HepG2 (cell line): ENCODE results near the gene CSNK2A1. TPM values are rescaled to one million over a fixed set of nuclear protein-coding genes. Genes with fewer than 3 reads are reported as not detected.

ENCODE experiments used
- ARNT2 ChIP-seq: sonication (generic); formaldehyde crosslinking; IDR thresholded peaks from 2 replicates; pipeline ENCODE4 v1.8.0; 2022; ENCODE audit warnings: mild to moderate bottlenecking, low read depth, missing genetic modification reagents, moderate library complexity
- CBX2 ChIP-seq, 2 experiments: fragments of 200-600 bp in 1 of 2; sonication (generic); formaldehyde crosslinking in 1 of 2; IDR thresholded peaks; 2 replicates each; pipeline versions ENCODE4 v1.7.0 to v1.8.1; 2018 to 2022; ENCODE audit warnings: low read depth in 2 of 2, low read length in 1 of 2, mild to moderate bottlenecking in 1 of 2, missing genetic modification reagents in 1 of 2
- GATA4 ChIP-seq: sonication (generic); IDR thresholded peaks from 2 replicates; pipeline ENCODE4 v1.6.1; 2016; ENCODE audit warnings: antibody characterized with exemption, low read depth, borderline replicate concordance
- KLF16 ChIP-seq, 2 experiments: sonication (generic) in 1 of 2; formaldehyde crosslinking in 1 of 2; IDR thresholded peaks; 2 replicates each; pipeline versions ENCODE4 v1.6.1 to v1.8.0; 2016 to 2023; ENCODE audit warnings: missing genetic modification reagents in 2 of 2, missing compliant biosample characterization in 1 of 2
- PHF8 ChIP-seq: sonication (generic); formaldehyde crosslinking; IDR thresholded peaks from 2 replicates; pipeline ENCODE4 v1.5.0; 2020; ENCODE audit warnings: missing genetic modification reagents
- POLR2AphosphoS2 ChIP-seq: IDR thresholded peaks from 2 replicates; pipeline ENCODE4 v1.6.1; 2011; ENCODE audit warnings: low read depth, low read length, improper control_type of control experiment
- RAD51 ChIP-seq: fragments of 450-650 bp; IDR thresholded peaks from 2 replicates; pipeline ENCODE4 v1.6.1; 2016; ENCODE audit warnings: borderline replicate concordance
- RARG ChIP-seq: sonication (generic); formaldehyde crosslinking; IDR thresholded peaks from 2 replicates; pipeline ENCODE4 v1.4.0; 2020; ENCODE audit warnings: low read depth, mild to moderate bottlenecking, missing genetic modification reagents
- SIN3B ChIP-seq: fragments of 150-350 bp; IDR thresholded peaks from 2 replicates; pipeline ENCODE4 v1.6.1; 2014; ENCODE audit warnings: low read length
- SP1 ChIP-seq, 2 experiments: fragments of 450-650 bp in 1 of 2; sonication (generic) in 1 of 2; formaldehyde crosslinking in 1 of 2; IDR thresholded peaks; 2 replicates each; pipeline versions ENCODE4 v1.4.0 to v1.6.1; 2016 to 2020; ENCODE audit warnings: missing genetic modification reagents in 1 of 2
- SYNCRIP ChIP-seq: fragments of 200-400 bp; formaldehyde crosslinking; IDR thresholded peaks from 2 replicates; pipeline ENCODE4 v1.6.1; 2018; ENCODE audit warnings: mild to moderate bottlenecking, low read depth, low read length; ENCODE audit not compliant: insufficient read depth
- TBL1XR1 ChIP-seq: fragments of 150-350 bp; IDR thresholded peaks from 2 replicates; pipeline ENCODE4 v1.6.1; 2014; ENCODE audit warnings: borderline replicate concordance, low read length; ENCODE audit not compliant: partially characterized antibody
- ZC3H4 ChIP-seq: sonication (generic); formaldehyde crosslinking; IDR thresholded peaks from 2 replicates; pipeline ENCODE4 v1.4.0; 2020; ENCODE audit warnings: missing genetic modification reagents, borderline replicate concordance
- ZMAT3 ChIP-seq: sonication (generic); formaldehyde crosslinking; conservative IDR thresholded peaks from 2 replicates; pipeline ENCODE4 v1.7.0; 2021; ENCODE audit warnings: missing genetic modification reagents
- ZNF251 ChIP-seq: sonication (generic); formaldehyde crosslinking; IDR thresholded peaks from 2 replicates; pipeline ENCODE4 v1.9.0; 2021; ENCODE audit warnings: mild to moderate bottlenecking, missing genetic modification reagents
- ZNF552 ChIP-seq: sonication (generic); formaldehyde crosslinking; IDR thresholded peaks from 2 replicates; pipeline ENCODE4 v1.9.0; 2022; ENCODE audit warnings: missing genetic modification reagents, mild to moderate bottlenecking, borderline replicate concordance
- ZNF788 ChIP-seq: sonication (generic); formaldehyde crosslinking; IDR thresholded peaks from 2 replicates; pipeline ENCODE4 v1.5.0; 2020; ENCODE audit warnings: mild to moderate bottlenecking, missing genetic modification reagents, borderline replicate concordance
- polyA plus RNA-seq, 8 experiments: library from polyadenylated mRNA; depleted of rRNA in 3 of 8; stranded (reverse) in 7 of 8; unstranded in 1 of 8; fragments of >200 nt; fragmentation: Illumina TruSeq in 4 of 8; extraction: Trizol in 4 of 8; gene quantifications; 2 replicates each; pipeline versions ENCODE4 v1.2.1 to v1.2.3, GENCODE V29; 2011 to 2016; ENCODE audit warnings: low read depth in 4 of 8, missing spikeins in 1 of 8, mixed read lengths in 1 of 8; ENCODE audit not compliant: insufficient read depth in 1 of 8
- total RNA-seq, 5 experiments: library from RNA; depleted of rRNA; stranded (reverse); fragments of >200 nt; fragmentation: Illumina TruSeq; extraction: Trizol; gene quantifications; 2 replicates each; pipeline ENCODE4 v1.2.3, GENCODE V29; 2016; ENCODE audit warnings: low read depth in 1 of 5
- TF ChIP-seq, protein P1 (sequence below): sonication (generic); formaldehyde crosslinking; conservative IDR thresholded peaks from 2 replicates; pipeline ENCODE4 v1.8.1; 2023; ENCODE audit warnings: missing genetic modification reagents
- TF ChIP-seq, protein P2 (sequence below): sonication (generic); formaldehyde crosslinking; IDR thresholded peaks from 2 replicates; pipeline ENCODE4 v1.4.0; 2020; ENCODE audit warnings: missing genetic modification reagents, low read depth, mild to moderate bottlenecking, borderline replicate concordance
- TF ChIP-seq, protein P3 (sequence below): sonication (generic); formaldehyde crosslinking; IDR thresholded peaks from 2 replicates; pipeline ENCODE4 v1.4.0; 2020; ENCODE audit warnings: missing genetic modification reagents, borderline replicate concordance
- TF ChIP-seq, protein P4 (sequence below): sonication (generic); formaldehyde crosslinking; IDR thresholded peaks from 2 replicates; pipeline ENCODE4 v1.5.0; 2020; ENCODE audit warnings: mild to moderate bottlenecking, missing genetic modification reagents, moderate library complexity

The CSNK2A1 gene
- total and polyA plus RNA-seq, 2 of the 13 experiments (the other 11 are each of a cell fraction or from before 2014, with no cell fraction given): 153 to 231 TPM

DNA sequence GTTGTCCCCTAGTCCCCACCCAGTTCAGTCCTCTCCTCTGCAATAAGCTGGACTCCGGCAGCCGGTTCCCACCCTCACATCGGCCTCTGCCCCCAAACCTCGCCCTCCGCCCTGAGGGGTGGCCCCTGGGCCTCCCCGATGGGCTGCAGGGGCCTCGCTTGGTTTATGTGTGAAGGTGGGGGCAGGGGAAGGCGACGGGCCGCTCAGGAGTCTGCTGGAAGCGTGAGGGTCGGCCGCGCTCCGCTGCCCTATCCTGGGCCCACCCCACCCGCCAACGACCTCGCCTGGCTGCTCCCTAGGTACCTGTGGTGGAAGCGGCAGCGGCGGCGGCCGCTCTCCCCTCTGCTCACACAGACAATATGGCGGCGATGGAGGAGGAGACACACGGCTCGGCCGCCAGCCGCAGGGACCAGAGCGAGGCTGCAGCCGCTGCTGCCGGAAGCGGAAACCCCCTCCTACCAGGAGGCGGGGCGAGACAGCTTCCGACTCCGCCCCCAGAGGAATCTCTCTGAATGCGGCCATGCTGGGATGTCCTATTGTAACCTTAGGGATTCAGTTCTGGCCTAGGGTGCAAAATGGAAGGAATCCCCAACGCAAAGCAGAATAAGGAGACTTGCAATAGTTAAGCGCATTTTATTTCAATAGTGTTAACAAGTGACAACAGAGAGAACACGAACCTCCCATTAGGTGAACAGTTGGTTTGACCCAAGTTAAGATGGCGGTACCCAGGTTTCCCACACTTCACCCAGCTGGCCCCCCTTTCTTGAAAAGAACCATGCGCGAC, at the start of gene CSNK2A1 (continued):
- TF ChIP-seq SP1 (IDR thresholded peaks at IDR 0.05): peak; percentile 75; the same call in 1 of the 2 replicates
- peak; percentile 100 for TF ChIP-seq SP1 (CRISPR knock-in tag; IDR thresholded peaks at IDR 0.05)
- TF ChIP-seq POLR2AphosphoS2: peak; percentile 70; the same call in 1 of the 2 replicates
- peak; percentile 46 to 94; a peak in 2 of 4 replicates for TF ChIP-seq KLF16 (CRISPR knock-in tag; IDR thresholded peaks at IDR 0.05)
- peak; percentile 82; the same call in 1 of the 2 replicates for TF ChIP-seq GATA4
- peak; percentile 94 for TF ChIP-seq ZNF788 (CRISPR knock-in tag)
- 0 out of 2 replicates have a peak, but pooled peaks have one; percentile 62 for TF ChIP-seq ARNT2
- TF ChIP-seq, protein P1, sequence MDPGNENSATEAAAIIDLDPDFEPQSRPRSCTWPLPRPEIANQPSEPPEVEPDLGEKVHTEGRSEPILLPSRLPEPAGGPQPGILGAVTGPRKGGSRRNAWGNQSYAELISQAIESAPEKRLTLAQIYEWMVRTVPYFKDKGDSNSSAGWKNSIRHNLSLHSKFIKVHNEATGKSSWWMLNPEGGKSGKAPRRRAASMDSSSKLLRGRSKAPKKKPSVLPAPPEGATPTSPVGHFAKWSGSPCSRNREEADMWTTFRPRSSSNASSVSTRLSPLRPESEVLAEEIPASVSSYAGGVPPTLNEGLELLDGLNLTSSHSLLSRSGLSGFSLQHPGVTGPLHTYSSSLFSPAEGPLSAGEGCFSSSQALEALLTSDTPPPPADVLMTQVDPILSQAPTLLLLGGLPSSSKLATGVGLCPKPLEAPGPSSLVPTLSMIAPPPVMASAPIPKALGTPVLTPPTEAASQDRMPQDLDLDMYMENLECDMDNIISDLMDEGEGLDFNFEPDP (CRISPR knock-in tag): 0 out of 2 replicates have a peak, but pooled peaks have one; percentile 94
- no peak; the same call in 1 of the 2 replicates for TF ChIP-seq ZNF552
- no peak for TF ChIP-seq ZNF251 (CRISPR knock-in tag)
- TF ChIP-seq SIN3B: no peak; the same call in 1 of the 2 replicates
- no peak for TF ChIP-seq RAD51
- TF ChIP-seq, protein P2, sequence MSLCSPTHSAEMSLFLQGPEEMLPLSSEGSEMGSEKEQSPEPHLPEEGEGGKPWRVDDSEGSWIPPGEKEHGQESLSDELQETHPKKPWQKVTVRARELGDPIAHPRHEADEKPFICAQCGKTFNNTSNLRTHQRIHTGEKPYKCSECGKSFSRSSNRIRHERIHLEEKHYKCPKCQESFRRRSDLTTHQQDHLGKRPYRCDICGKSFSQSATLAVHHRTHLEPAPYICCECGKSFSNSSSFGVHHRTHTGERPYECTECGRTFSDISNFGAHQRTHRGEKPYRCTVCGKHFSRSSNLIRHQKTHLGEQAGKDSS (CRISPR knock-in tag): peak; percentile 84
- TF ChIP-seq, protein P3, sequence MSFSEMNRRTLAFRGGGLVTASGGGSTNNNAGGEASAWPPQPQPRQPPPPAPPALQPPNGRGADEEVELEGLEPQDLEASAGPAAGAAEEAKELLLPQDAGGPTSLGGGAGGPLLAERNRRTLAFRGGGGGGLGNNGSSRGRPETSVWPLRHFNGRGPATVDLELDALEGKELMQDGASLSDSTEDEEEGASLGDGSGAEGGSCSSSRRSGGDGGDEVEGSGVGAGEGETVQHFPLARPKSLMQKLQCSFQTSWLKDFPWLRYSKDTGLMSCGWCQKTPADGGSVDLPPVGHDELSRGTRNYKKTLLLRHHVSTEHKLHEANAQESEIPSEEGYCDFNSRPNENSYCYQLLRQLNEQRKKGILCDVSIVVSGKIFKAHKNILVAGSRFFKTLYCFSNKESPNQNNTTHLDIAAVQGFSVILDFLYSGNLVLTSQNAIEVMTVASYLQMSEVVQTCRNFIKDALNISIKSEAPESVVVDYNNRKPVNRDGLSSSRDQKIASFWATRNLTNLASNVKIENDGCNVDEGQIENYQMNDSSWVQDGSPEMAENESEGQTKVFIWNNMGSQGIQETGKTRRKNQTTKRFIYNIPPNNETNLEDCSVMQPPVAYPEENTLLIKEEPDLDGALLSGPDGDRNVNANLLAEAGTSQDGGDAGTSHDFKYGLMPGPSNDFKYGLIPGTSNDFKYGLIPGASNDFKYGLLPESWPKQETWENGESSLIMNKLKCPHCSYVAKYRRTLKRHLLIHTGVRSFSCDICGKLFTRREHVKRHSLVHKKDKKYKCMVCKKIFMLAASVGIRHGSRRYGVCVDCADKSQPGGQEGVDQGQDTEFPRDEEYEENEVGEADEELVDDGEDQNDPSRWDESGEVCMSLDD: 0 out of 2 replicates have a peak, but pooled peaks have one; percentile 10
- TF ChIP-seq, protein P4, sequence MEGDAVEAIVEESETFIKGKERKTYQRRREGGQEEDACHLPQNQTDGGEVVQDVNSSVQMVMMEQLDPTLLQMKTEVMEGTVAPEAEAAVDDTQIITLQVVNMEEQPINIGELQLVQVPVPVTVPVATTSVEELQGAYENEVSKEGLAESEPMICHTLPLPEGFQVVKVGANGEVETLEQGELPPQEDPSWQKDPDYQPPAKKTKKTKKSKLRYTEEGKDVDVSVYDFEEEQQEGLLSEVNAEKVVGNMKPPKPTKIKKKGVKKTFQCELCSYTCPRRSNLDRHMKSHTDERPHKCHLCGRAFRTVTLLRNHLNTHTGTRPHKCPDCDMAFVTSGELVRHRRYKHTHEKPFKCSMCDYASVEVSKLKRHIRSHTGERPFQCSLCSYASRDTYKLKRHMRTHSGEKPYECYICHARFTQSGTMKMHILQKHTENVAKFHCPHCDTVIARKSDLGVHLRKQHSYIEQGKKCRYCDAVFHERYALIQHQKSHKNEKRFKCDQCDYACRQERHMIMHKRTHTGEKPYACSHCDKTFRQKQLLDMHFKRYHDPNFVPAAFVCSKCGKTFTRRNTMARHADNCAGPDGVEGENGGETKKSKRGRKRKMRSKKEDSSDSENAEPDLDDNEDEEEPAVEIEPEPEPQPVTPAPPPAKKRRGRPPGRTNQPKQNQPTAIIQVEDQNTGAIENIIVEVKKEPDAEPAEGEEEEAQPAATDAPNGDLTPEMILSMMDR (CRISPR knock-in tag): no peak
- TF ChIP-seq RARG: no peak
- peak; percentile 94 for TF ChIP-seq ZMAT3 (CRISPR knock-in tag)
- TF ChIP-seq SYNCRIP: no peak
- TF ChIP-seq ZC3H4 (CRISPR knock-in tag): peak; percentile 91; the same call in 1 of the 2 replicates
- TF ChIP-seq CBX2 (IDR thresholded peaks at IDR 0.05; ENCODE audit: low read depth, low read length): no peak
- no peak for TF ChIP-seq CBX2 (CRISPR knock-in tag; IDR thresholded peaks at IDR 0.05; ENCODE audit: low read depth)
- peak; percentile 19 for TF ChIP-seq TBL1XR1
- peak; percentile 99 for TF ChIP-seq PHF8 (CRISPR knock-in tag)
